CD8-positive, alpha-beta memory T cell (primary cell): ENCODE data around the gene TMEM250. TPM values are rescaled to one million over a fixed set of nuclear protein-coding genes. Genes with fewer than 3 reads are reported as not detected.

ENCODE experiments used
- CTCF ChIA-PET: fragments of 350-600 bp; sonication (Branson Sonifier 250); formaldehyde crosslinking; loops from one replicate; lab custom pipeline; 2021; ENCODE audit warnings: antibody characterized with exemption; lab: Charles Lee
- POLR2A ChIA-PET: fragments of 350-600 bp; sonication (Branson Sonifier 250); formaldehyde crosslinking; loops from one replicate; lab custom pipeline; 2021; ENCODE audit warnings: antibody characterized with exemption; lab: Charles Lee
- DNase-seq, 5 donors: peaks; one replicate each; pipeline versions ENCODE4 v3.0.0 to v3.0.0-alpha.2; 2020 to 2022; ENCODE audit warnings: mixed read lengths in 1 of 5
- H3K27ac ChIP-seq: one replicate; pipeline ENCODE4 v1.7.0; 2013; ENCODE audit warnings: low read depth, mild to moderate bottlenecking, low read length, moderate library complexity
- H3K27me3 ChIP-seq: 2 replicates; pipeline ENCODE4 v1.7.0; 2013; ENCODE audit warnings: low read length, mild to moderate bottlenecking; ENCODE audit not compliant: insufficient read depth, poor library complexity, severe bottlenecking
- H3K36me3 ChIP-seq: 2 replicates; pipeline ENCODE4 v1.7.0; 2013; ENCODE audit warnings: mild to moderate bottlenecking, low read length, moderate library complexity; ENCODE audit not compliant: insufficient read depth
- H3K4me1 ChIP-seq: 2 replicates; pipeline ENCODE4 v1.7.0; 2013; ENCODE audit warnings: mild to moderate bottlenecking, low read length, moderate library complexity; ENCODE audit not compliant: insufficient read depth
- H3K4me3 ChIP-seq: 2 replicates; pipeline ENCODE4 v1.7.0; 2013; ENCODE audit warnings: mild to moderate bottlenecking, low read length
- H3K9me3 ChIP-seq: 2 replicates; pipeline ENCODE4 v1.7.0; 2013; ENCODE audit warnings: mild to moderate bottlenecking, low read length
- H3K27ac Mint-ChIP-seq, 8 donors: one replicate each; pipeline ENCODE4 v1.8.0; 2020 to 2021; ENCODE audit warnings: mixed read lengths in 8 of 8, mild to moderate bottlenecking in 6 of 8, inconsistent platforms in 3 of 8, moderate library complexity in 3 of 8
- H3K27me3 Mint-ChIP-seq, 2 donors: one replicate each; pipeline ENCODE4 v1.8.0; 2020 to 2021; ENCODE audit warnings: mixed read lengths in 2 of 2, mild to moderate bottlenecking in 1 of 2, moderate library complexity in 1 of 2
- H3K36me3 Mint-ChIP-seq, 3 donors: one replicate each; pipeline ENCODE4 v1.8.0; 2020 to 2021; ENCODE audit warnings: mixed read lengths in 3 of 3, inconsistent platforms in 1 of 3, mild to moderate bottlenecking in 1 of 3
- H3K4me1 Mint-ChIP-seq, 3 donors: one replicate each; pipeline ENCODE4 v1.8.0; 2020 to 2021; ENCODE audit warnings: mixed read lengths in 3 of 3, inconsistent platforms in 1 of 3, mild to moderate bottlenecking in 1 of 3
- H3K4me3 Mint-ChIP-seq, 7 donors: one replicate each; pipeline ENCODE4 v1.8.0; 2020 to 2021; ENCODE audit warnings: mixed read lengths in 7 of 7, mild to moderate bottlenecking in 6 of 7, moderate library complexity in 4 of 7, inconsistent platforms in 2 of 7
- H3K9me3 Mint-ChIP-seq, 5 donors: one replicate each; pipeline ENCODE4 v1.8.0; 2020 to 2022; ENCODE audit warnings: mixed read lengths in 5 of 5, mild to moderate bottlenecking in 3 of 5, moderate library complexity in 2 of 5, inconsistent platforms in 1 of 5
- polyA plus RNA-seq: library from polyadenylated mRNA; unstranded; fragments of 300-500 nt; fragmentation: Illumina TruSeq; gene quantifications from one replicate; pipeline ENCODE4 v1.2.3, GENCODE V29; 2021
- total RNA-seq, 2 experiments: library from RNA; stranded (reverse); gene quantifications; one replicate each; pipeline ENCODE4 v1.2.3, GENCODE V29; 2021

Gene TMEM250
- total and polyA plus RNA-seq, 3 experiments from 2014 or later, result 46.4 to 74.9 (median 50.2) TPM

GRCh38 chr9:136087741-136088480, 30.8 kb downstream of the TMEM250 start:
- Histone ChIP-seq H3K9me3 (no peaks in the 10 kb centered on the region), H3K27me3 (no peaks in the 10 kb centered on the region), H3K4me1 (peaks cover 6% of the 10 kb centered on the region), H3K36me3 (no peaks in the 10 kb centered on the region), H3K4me3 (no peak overlapping the region), H3K27ac (no peak overlapping the region)
- POLR2A ChIA-PET, result no interaction called here
- Mint-ChIP-seq H3K9me3 (no peaks in the 10 kb centered on the region), H3K27ac (peak overlapping the region in 2 of 8 donors; percentile 36 to 43), H3K4me3 (no peak overlapping the region), H3K4me1 (peaks cover 18 to 50% (median 24%) of the 10 kb centered on the region in 3 donors), H3K27me3 (no peaks in the 10 kb centered on the region), H3K36me3 (peaks cover 0 to 6% (median 0%) of the 10 kb centered on the region in 3 donors)
- DNase-seq, result peak in 1 of 5 donors; percentile 47
- CTCF ChIA-PET, result interaction anchor here (6.0 kb wide), 1 partner anchor 33 kb away, joined by 81 read pairs; the partner anchor contains the start of gene TMEM250

- Histone ChIP-seq H3K27me3 (no peaks in the 10 kb centered on the region), H3K27ac (no peak overlapping the region), H3K9me3 (no peaks in the 10 kb centered on the region), H3K4me3 (no peak overlapping the region), H3K4me1 (peaks cover 6% of the 10 kb centered on the region), H3K36me3 (no peaks in the 10 kb centered on the region)
- ChIA-PET CTCF (interaction anchor here (6.0 kb wide), 1 partner anchor 34 kb away, joined by 81 read pairs; the partner anchor contains the start of gene TMEM250), POLR2A (no interaction called here)
- DNase-seq, result peak in 1 of 5 donors; percentile 30
- Mint-ChIP-seq H3K27ac (peak overlapping the region in 2 of 8 donors; percentile 3 to 43), H3K36me3 (peaks cover 0 to 10% (median 0%) of the 10 kb centered on the region in 3 donors), H3K9me3 (no peaks in the 10 kb centered on the region), H3K4me1 (peaks cover 20 to 47% (median 24%) of the 10 kb centered on the region in 3 donors), H3K4me3 (no peak overlapping the region), H3K27me3 (no peaks in the 10 kb centered on the region)
Measured at GRCh38 chr9:136086951-136087740, 31.5 kb downstream of the TMEM250 start.

GRCh38 chr9:136086213-136086881, 32.3 kb downstream of the TMEM250 start:
- Histone ChIP-seq H3K4me1 (peaks cover 6% of the 10 kb centered on the region), H3K27me3 (no peaks in the 10 kb centered on the region), H3K36me3 (no peaks in the 10 kb centered on the region), H3K27ac (no peak overlapping the region), H3K9me3 (no peaks in the 10 kb centered on the region), H3K4me3 (no peak overlapping the region)
- Mint-ChIP-seq H3K4me3 (no peak overlapping the region), H3K9me3 (no peaks in the 10 kb centered on the region), H3K4me1 (peaks cover 17 to 42% (median 24%) of the 10 kb centered on the region in 3 donors), H3K27me3 (no peaks in the 10 kb centered on the region), H3K27ac (peak overlapping the region in 1 of 8 donors; percentile 23), H3K36me3 (peaks cover 0 to 10% (median 0%) of the 10 kb centered on the region in 3 donors)
- CTCF ChIA-PET, result interaction anchor here (6.0 kb wide), 1 partner anchor 34 kb away, joined by 81 read pairs; the partner anchor contains the start of gene TMEM250
- POLR2A ChIA-PET, result no interaction called here
- peak in 1 of 5 donors; percentile 45 for DNase-seq

GRCh38 chr9:136085815-136086212, 32.9 kb downstream of the TMEM250 start:
- CTCF ChIA-PET, result no interaction called here

GRCh38 chr9:136084063-136084944, 34.4 kb downstream of the TMEM250 start:
- Mint-ChIP-seq H3K27me3 (no peaks in the 10 kb centered on the region), H3K4me1 (peaks cover 10 to 40% (median 19%) of the 10 kb centered on the region in 3 donors), H3K4me3 (no peak overlapping the region), H3K36me3 (peaks cover 0 to 10% (median 0%) of the 10 kb centered on the region in 3 donors), H3K27ac (peak overlapping the region in 2 of 8 donors; percentile 34 to 42), H3K9me3 (no peaks in the 10 kb centered on the region)
- Histone ChIP-seq H3K4me1 (peaks cover 4% of the 10 kb centered on the region), H3K27ac (no peak overlapping the region), H3K27me3 (no peaks in the 10 kb centered on the region), H3K4me3 (no peak overlapping the region), H3K36me3 (no peaks in the 10 kb centered on the region), H3K9me3 (no peaks in the 10 kb centered on the region)
- ChIA-PET POLR2A (interaction anchor here (0.6 kb wide), 1 partner anchor 14 kb away, joined by 3 read pairs; no protein-coding TSS in a partner anchor), CTCF (no interaction called here)
- peak in 1 of 5 donors; percentile 41 for DNase-seq

More at GRCh38 chr9:136085815-136086212, 32.9 kb downstream of the TMEM250 start:
- peaks cover 16 to 41% (median 24%) of the 10 kb centered on the region in 3 donors for H3K4me1 Mint-ChIP-seq
- H3K36me3 Mint-ChIP-seq, result peaks cover 0 to 10% (median 0%) of the 10 kb centered on the region in 3 donors
- no peak overlapping the region for H3K27ac ChIP-seq
- no peak overlapping the region for H3K4me3 ChIP-seq
- H3K27ac Mint-ChIP-seq, result no peak overlapping the region
- H3K36me3 ChIP-seq, result no peaks in the 10 kb centered on the region
- H3K4me3 Mint-ChIP-seq, result no peak overlapping the region
- peak in 1 of 5 donors; percentile 20 for DNase-seq
- POLR2A ChIA-PET, result no interaction called here
- no peaks in the 10 kb centered on the region for H3K9me3 Mint-ChIP-seq
- H3K9me3 ChIP-seq, result no peaks in the 10 kb centered on the region
- H3K27me3 ChIP-seq, result no peaks in the 10 kb centered on the region
- H3K27me3 Mint-ChIP-seq, result no peaks in the 10 kb centered on the region
- H3K4me1 ChIP-seq, result peaks cover 6% of the 10 kb centered on the region

GRCh38 chr9:136083558-136084062, 35.1 kb downstream of the TMEM250 start:
- Histone ChIP-seq H3K9me3 (no peaks in the 10 kb centered on the region), H3K27me3 (no peaks in the 10 kb centered on the region), H3K4me1 (no peaks in the 10 kb centered on the region), H3K27ac (no peak overlapping the region), H3K4me3 (no peak overlapping the region), H3K36me3 (no peaks in the 10 kb centered on the region)
- Mint-ChIP-seq H3K27ac (peak overlapping the region in 1 of 8 donors; percentile 39), H3K36me3 (peaks cover 0 to 10% (median 0%) of the 10 kb centered on the region in 3 donors), H3K27me3 (no peaks in the 10 kb centered on the region), H3K4me1 (peaks cover 10 to 38% (median 20%) of the 10 kb centered on the region in 3 donors), H3K4me3 (no peak overlapping the region), H3K9me3 (no peaks in the 10 kb centered on the region)
- peak in 1 of 5 donors; percentile 24 for DNase-seq
- CTCF ChIA-PET, result no interaction called here
- POLR2A ChIA-PET, result no interaction called here
